ENCODE data around the gene NHS.

DNA sequence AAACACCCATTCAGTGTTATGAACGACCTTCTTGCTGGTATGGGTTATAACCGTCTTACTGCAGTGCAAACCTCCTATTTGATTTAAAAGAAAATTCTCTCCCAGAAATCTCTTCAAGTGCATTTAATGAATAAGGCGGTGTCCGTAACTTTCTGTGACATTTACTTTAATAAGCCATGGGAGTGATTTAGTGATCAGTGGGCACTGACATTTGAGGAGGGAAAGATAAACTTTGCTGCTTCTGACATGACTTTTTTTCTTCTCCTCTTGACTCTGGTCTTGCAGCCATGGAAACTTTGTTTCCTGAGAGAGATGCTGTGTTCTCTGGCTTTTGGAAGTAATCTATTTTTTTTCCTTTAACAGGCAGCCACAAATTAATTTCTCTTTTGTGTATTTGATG is 106.1 kb downstream of the NHS start:
- TF ChIP-seq POLR2AphosphoS5 (IDR thresholded peaks at IDR 0.05; ENCODE audit: low read depth, low read length) = no peak
- TF ChIP-seq, protein P1, sequence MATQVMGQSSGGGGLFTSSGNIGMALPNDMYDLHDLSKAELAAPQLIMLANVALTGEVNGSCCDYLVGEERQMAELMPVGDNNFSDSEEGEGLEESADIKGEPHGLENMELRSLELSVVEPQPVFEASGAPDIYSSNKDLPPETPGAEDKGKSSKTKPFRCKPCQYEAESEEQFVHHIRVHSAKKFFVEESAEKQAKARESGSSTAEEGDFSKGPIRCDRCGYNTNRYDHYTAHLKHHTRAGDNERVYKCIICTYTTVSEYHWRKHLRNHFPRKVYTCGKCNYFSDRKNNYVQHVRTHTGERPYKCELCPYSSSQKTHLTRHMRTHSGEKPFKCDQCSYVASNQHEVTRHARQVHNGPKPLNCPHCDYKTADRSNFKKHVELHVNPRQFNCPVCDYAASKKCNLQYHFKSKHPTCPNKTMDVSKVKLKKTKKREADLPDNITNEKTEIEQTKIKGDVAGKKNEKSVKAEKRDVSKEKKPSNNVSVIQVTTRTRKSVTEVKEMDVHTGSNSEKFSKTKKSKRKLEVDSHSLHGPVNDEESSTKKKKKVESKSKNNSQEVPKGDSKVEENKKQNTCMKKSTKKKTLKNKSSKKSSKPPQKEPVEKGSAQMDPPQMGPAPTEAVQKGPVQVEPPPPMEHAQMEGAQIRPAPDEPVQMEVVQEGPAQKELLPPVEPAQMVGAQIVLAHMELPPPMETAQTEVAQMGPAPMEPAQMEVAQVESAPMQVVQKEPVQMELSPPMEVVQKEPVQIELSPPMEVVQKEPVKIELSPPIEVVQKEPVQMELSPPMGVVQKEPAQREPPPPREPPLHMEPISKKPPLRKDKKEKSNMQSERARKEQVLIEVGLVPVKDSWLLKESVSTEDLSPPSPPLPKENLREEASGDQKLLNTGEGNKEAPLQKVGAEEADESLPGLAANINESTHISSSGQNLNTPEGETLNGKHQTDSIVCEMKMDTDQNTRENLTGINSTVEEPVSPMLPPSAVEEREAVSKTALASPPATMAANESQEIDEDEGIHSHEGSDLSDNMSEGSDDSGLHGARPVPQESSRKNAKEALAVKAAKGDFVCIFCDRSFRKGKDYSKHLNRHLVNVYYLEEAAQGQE (IDR thresholded peaks at IDR 0.05; ENCODE audit: insufficient read depth in 1 of 2, low read depth in 2 of 2, low read length in 2 of 2) = no peak

All from PFSK-1 (cell line).